K562 (cell line): ENCODE measurements around the gene PPP1R3G.

Experiments
- CREB1 ChIP-seq, 2 experiments: sonication (generic) in 1 of 2; formaldehyde crosslinking in 1 of 2; IDR thresholded peaks; 2 replicates each; pipeline versions ENCODE4 v1.6.1 to v1.8.0; 2012 to 2022; ENCODE audit warnings: inconsistent platforms in 1 of 2, mild to moderate bottlenecking in 1 of 2, missing genetic modification reagents in 1 of 2, moderate library complexity in 1 of 2
- REST ChIP-seq, 2 experiments: fragments of 450-650 bp; formaldehyde crosslinking in 1 of 2; IDR thresholded peaks; 2 replicates each; pipeline versions ENCODE4 v1.4.0 to v1.6.1; 2014 to 2020; ENCODE audit warnings: mild to moderate bottlenecking in 2 of 2, borderline replicate concordance in 1 of 2, low read depth in 1 of 2
- WHSC1 ChIP-seq: IDR thresholded peaks from one replicate; pipeline ENCODE4 v1.6.1; 2012; ENCODE audit warnings: low read length, control low read depth, inconsistent platforms
- TF ChIP-seq, protein P1 (sequence below), 3 experiments: IDR thresholded peaks in 2 of 3; conservative IDR thresholded peaks in 1 of 3; 2 replicates each; pipeline ENCODE4 v1.5.1; 2011 to 2012; ENCODE audit warnings: low read length in 3 of 3, mild to moderate bottlenecking in 3 of 3, control low read depth in 2 of 3, improper control_type of control experiment in 1 of 3, inconsistent platforms in 1 of 3, low read depth in 1 of 3, mixed read lengths in 1 of 3, moderate library complexity in 1 of 3; ENCODE audit not compliant: insufficient read depth in 2 of 3

- TF ChIP-seq CREB1 (IDR thresholded peaks at IDR 0.05), result no peak
- TF ChIP-seq CREB1 (CRISPR knock-in tag; IDR thresholded peaks at IDR 0.05), result no peak
- no peak for TF ChIP-seq REST (IDR thresholded peaks at IDR 0.05; ENCODE audit: borderline replicate concordance)
- TF ChIP-seq REST (CRISPR knock-in tag; IDR thresholded peaks at IDR 0.05; ENCODE audit: low read depth), result no peak
- TF ChIP-seq, protein P1, sequence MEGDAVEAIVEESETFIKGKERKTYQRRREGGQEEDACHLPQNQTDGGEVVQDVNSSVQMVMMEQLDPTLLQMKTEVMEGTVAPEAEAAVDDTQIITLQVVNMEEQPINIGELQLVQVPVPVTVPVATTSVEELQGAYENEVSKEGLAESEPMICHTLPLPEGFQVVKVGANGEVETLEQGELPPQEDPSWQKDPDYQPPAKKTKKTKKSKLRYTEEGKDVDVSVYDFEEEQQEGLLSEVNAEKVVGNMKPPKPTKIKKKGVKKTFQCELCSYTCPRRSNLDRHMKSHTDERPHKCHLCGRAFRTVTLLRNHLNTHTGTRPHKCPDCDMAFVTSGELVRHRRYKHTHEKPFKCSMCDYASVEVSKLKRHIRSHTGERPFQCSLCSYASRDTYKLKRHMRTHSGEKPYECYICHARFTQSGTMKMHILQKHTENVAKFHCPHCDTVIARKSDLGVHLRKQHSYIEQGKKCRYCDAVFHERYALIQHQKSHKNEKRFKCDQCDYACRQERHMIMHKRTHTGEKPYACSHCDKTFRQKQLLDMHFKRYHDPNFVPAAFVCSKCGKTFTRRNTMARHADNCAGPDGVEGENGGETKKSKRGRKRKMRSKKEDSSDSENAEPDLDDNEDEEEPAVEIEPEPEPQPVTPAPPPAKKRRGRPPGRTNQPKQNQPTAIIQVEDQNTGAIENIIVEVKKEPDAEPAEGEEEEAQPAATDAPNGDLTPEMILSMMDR (IDR thresholded peaks at IDR 0.05 in 2 of 3, conservative IDR thresholded peaks at IDR 0.05 in 1 of 3; ENCODE audit: insufficient read depth in 2 of 3, low read depth in 1 of 3, low read length in 3 of 3), result no peak
- TF ChIP-seq WHSC1, result no peak
Measured at GRCh38 chr6:5076931-5077330, 8.2 kb upstream of the PPP1R3G start.
